Naive B cell (primary cell): ENCODE measurements around the gene GPBAR1. TPM values are rescaled to one million over a fixed set of nuclear protein-coding genes. Genes with fewer than 3 reads are reported as not detected.

Experiments
- ATAC-seq, 2 donors: fragments of 150-1000 bp; cut with Tn5 transposase; 2 replicates each; pipeline ENCODE4 v1.10.0; 2021; ENCODE audit warnings: low read depth in 2 of 2, mild to moderate bottlenecking in 2 of 2, moderate library complexity in 2 of 2
- DNase-seq: peaks from one replicate; pipeline ENCODE4 v3.0.0; 2022
- H3K27ac Mint-ChIP-seq, 6 donors: one replicate each; pipeline ENCODE4 v1.8.0; 2020 to 2022; ENCODE audit warnings: mild to moderate bottlenecking in 6 of 6, mixed read lengths in 6 of 6, moderate library complexity in 5 of 6, inconsistent platforms in 2 of 6
- H3K27me3 Mint-ChIP-seq, 3 donors: one replicate each; pipeline ENCODE4 v1.8.0; 2021 to 2022; ENCODE audit warnings: mixed read lengths in 3 of 3, mild to moderate bottlenecking in 1 of 3
- H3K36me3 Mint-ChIP-seq, 2 donors: one replicate each; pipeline ENCODE4 v1.8.0; 2020 to 2022; ENCODE audit warnings: mixed read lengths in 2 of 2, inconsistent platforms in 1 of 2, mild to moderate bottlenecking in 1 of 2
- H3K4me1 Mint-ChIP-seq, 3 donors: one replicate each; pipeline ENCODE4 v1.8.0; 2020 to 2022; ENCODE audit warnings: mixed read lengths in 3 of 3, inconsistent platforms in 1 of 3, mild to moderate bottlenecking in 1 of 3, moderate library complexity in 1 of 3
- H3K4me3 Mint-ChIP-seq, 8 donors: one replicate each; pipeline ENCODE4 v1.8.0; 2020 to 2022; ENCODE audit warnings: mild to moderate bottlenecking in 8 of 8, mixed read lengths in 8 of 8, moderate library complexity in 8 of 8, inconsistent platforms in 2 of 8
- H3K9me3 Mint-ChIP-seq, 7 donors: one replicate each; pipeline ENCODE4 v1.8.0; 2020 to 2022; ENCODE audit warnings: mixed read lengths in 7 of 7, mild to moderate bottlenecking in 5 of 7, inconsistent platforms in 2 of 7, moderate library complexity in 1 of 7
- polyA plus RNA-seq, 6 donors: library from polyadenylated mRNA; unstranded; fragments of 300-500 nt; fragmentation: Illumina TruSeq; gene quantifications; one replicate each; pipeline ENCODE4 v1.2.3, GENCODE V29; 2021; ENCODE audit warnings: low read depth in 6 of 6

GPBAR1 gene
- polyA plus RNA-seq, 6 donors from 2014 or later = 0.18 to 1.8 (median 0.33) TPM; not detected in 1

DNA sequence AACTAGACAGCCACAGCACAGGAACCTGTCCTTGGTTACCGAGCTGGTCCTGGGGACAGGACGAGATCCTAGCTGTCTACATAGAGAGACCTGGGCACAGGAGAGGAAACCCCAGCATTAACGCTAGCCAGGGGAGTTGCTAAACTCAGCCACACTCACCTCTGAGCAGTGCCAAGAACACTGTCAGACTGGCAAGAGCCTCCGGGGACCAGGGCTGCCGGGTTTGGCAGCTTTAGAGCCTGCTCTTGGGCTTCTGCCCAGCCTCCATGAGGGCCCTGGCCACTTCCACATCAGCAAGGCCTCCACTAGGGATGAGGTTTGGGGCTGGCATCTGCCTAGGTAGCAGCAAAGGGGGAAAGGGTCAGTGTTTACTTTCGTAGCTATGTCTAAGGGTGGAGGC lies 24.8 kb downstream of the GPBAR1 start:
- Mint-ChIP-seq H3K36me3 (peaks cover 0 to 8% of the 10 kb centered on the region in 2 donors), H3K9me3 (no peaks in the 10 kb centered on the region), H3K27me3 (no peaks in the 10 kb centered on the region), H3K4me1 (peaks cover 59 to 83% (median 82%) of the 10 kb centered on the region in 3 donors), H3K27ac (peak overlapping the region; percentile 99 to 100 (median 100)), H3K4me3 (peak overlapping the region; percentile 49 to 98 (median 91))
- no peak for DNase-seq
- no peak for ATAC-seq

GRCh38 chr2:218286570-218287459 lies 26.0 kb downstream of the GPBAR1 start:
- H3K4me1 Mint-ChIP-seq = peaks cover 64 to 89% (median 89%) of the 10 kb centered on the region in 3 donors
- H3K36me3 Mint-ChIP-seq = peaks cover 0 to 2% of the 10 kb centered on the region in 2 donors
- DNase-seq (peak; percentile 83), ATAC-seq (peak; percentile 69 to 73)
- peak overlapping the region; percentile 90 to 98 (median 92) for H3K4me3 Mint-ChIP-seq
- no peaks in the 10 kb centered on the region for H3K9me3 Mint-ChIP-seq
- no peaks in the 10 kb centered on the region for H3K27me3 Mint-ChIP-seq
- peak overlapping the region; percentile 99 to 100 (median 100) for H3K27ac Mint-ChIP-seq

DNA sequence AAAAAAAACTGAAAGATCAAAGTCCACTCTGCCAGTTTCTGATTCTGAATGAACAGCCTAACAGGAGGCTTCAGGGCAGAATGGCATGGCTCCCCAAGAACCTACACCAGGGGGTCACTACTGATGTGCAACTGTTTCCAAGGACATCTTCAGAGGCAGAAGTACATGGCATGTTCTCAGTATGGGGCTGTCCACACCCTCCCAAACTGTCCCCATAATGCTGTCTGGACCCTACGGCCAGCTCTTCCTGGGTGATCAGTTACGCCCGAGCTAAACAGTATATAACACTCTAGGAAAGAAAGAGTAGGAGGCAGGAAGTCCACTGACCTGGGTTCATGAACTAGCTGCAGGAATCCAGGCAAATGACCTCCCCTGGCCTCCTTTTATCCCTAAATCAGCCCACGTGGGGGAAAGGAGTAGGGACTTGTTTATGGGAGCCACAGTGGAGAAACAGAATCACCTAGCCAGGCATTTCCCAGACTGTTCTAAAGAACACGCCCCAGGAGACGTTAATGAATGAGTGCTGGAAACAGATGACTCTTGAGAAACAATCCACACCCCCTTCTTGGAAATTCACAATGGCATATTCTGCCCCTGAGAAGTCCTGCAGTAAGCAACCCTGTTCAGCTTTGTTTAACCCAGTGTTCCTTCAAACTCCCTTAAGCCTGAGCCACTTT lies 29.0 kb downstream of the GPBAR1 start:
- Mint-ChIP-seq H3K36me3 (no peaks in the 10 kb centered on the region), H3K4me3 (peak overlapping the region; percentile 65 to 95 (median 90)), H3K27ac (peak overlapping the region; percentile 95 to 100 (median 99)), H3K27me3 (no peaks in the 10 kb centered on the region), H3K9me3 (no peaks in the 10 kb centered on the region), H3K4me1 (peaks cover 74 to 91% (median 89%) of the 10 kb centered on the region in 3 donors)
- DNase-seq (no peak), ATAC-seq (no peak)

DNA sequence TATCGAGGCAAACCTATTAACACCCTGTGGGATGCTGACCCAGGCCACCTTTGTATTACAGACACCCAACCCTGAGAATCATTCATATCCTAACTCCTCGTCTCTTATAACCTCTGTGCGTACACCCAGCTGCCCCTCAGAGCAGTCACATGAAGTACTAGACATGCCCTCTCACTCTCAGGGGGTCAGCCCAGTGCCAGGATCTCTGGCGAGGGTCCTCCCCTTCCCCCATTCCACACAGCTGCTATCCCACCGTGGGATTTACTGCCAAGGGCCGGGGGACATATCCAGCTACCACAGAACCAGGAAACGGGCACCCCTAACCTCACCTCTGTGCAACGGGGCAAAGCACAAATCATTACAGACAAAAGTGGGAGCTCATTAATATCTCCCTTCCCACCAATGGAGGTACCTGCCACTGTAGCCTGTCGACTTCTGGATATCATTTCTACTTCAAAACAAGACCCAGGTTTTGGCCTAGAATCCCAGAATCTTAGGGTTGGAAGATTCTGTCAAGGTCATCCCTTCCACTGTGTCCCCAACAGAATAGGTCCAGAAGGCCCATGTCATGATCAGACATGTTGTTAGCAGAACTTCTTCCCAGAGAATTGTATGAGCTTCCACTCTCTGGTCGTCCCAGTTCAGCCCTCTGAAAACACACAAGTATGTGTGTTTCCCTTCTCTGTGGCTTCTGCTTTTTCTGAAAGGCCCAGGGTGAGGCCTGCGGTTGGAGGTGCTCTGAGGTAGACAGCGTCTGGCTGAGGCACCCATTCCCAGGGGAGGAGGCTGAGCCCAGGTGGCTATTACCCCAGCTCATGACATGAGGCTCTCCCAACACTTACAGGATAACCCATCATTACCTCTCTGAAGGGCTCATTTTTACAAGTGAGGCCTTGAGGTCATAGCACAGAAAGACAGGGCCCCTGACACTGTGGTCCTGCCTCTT lies 29.8 kb downstream of the GPBAR1 start:
- Mint-ChIP-seq H3K4me3 (peak overlapping the region; percentile 65 to 95 (median 90)), H3K27ac (peak overlapping the region; percentile 95 to 100 (median 99)), H3K4me1 (peaks cover 68 to 88% (median 86%) of the 10 kb centered on the region in 3 donors), H3K36me3 (no peaks in the 10 kb centered on the region), H3K9me3 (no peaks in the 10 kb centered on the region), H3K27me3 (no peaks in the 10 kb centered on the region)
- ATAC-seq (peak; percentile 70 to 71), DNase-seq (peak; percentile 93)

DNA sequence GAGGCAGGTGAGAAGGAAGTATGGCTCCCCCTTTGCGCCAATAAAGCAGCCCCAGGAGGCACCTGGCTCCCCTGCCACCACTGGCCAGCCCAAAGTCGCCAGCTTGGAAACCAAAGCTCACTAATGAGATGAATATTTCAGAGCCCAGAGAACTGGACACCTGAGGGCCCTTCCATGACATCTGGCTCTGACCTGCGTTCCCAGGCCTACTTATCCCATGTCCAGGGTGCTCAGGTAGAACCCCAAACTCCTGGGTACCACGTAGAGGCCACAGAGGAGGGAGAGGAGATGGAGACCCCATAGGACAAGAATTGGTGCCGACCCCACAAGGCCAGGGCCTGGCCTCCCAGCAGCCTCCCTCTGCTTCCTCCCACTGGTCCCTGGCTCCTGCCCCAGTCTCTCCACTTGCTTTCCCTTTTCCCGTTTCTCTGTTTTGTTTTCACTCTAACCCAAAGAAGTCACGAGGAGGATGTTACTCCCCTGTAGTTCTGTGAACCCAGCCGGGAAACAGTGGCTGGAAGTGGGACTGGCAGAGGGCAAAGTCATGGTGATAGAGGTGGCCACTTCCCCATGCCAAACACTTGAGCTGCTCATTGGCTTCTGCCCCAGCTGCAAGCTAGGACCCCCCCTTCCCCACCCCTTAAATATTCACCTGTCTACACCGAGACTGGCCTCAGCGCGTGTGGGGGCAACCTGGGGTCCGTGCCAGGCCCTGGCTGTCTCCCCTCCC lies 30.7 kb downstream of the GPBAR1 start:
- no peak for DNase-seq
- no peaks in the 10 kb centered on the region for H3K9me3 Mint-ChIP-seq
- H3K27me3 Mint-ChIP-seq = no peaks in the 10 kb centered on the region
- no peaks in the 10 kb centered on the region for H3K36me3 Mint-ChIP-seq
- ATAC-seq = no peak
- peaks cover 59 to 79% (median 77%) of the 10 kb centered on the region in 3 donors for H3K4me1 Mint-ChIP-seq
- peak overlapping the region; percentile 65 to 95 (median 90) for H3K4me3 Mint-ChIP-seq
- peak overlapping the region; percentile 95 to 100 (median 99) for H3K27ac Mint-ChIP-seq

DNA sequence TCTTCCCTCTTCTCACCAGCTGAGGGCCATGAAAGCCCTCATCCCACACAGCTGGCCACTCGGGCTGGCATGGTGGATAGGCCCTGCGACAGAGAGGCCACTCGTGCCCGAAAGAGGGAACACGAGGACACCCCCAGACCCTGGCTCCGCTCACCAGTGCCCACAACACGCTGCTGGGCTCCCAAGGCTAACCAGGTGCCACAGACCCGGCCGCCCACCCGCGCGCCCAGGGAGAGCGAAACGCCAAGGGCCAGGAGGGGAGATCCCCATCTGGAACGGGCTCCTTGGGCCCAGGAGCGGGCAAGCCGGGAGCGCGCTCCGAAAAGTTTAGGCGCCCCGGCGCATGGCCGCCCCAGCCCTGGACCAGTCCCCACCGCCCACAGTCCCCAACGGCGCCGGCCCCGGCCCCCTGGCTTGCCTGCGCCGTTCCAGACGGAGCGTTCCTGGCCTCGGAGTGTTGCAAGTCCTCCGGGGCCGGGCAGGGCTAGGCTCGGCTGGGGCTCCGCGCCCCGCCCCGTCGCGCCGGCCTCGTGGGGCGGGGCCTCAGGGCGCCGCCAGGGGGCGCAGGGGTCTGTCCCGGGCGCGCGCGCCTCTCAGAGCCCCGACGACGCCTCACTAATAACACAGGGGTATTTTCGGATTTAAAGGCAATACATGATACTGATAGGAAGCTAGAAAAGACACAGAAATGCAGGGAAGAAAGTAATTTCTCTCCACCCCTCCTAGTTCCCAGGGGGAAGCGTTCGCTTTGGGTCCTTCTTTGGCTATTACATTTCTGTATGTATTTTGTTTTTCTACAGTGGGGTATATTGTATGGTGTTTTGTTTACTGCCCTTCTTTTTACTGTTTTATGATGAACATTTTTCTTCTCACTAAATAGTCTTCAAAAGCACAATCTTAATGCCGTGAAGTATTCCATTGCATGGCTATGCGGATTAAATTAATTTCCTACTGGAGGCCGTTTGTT lies 31.5 kb downstream of the GPBAR1 start, which contains the start of gene TMBIM1:
TSS of gene TMBIM1 (minus strand) at position 456 of the 967 bp plus-strand sequence. CDS start 10,362 bp downstream, outside the sequence.
- Mint-ChIP-seq H3K27me3 (no peaks in the 10 kb centered on the region), H3K9me3 (no peaks in the 10 kb centered on the region), H3K4me3 (peak within 1 kb of the TSS; percentile 65 to 95 (median 90)), H3K4me1 (peaks cover 50 to 71% (median 69%) of the 10 kb centered on the region in 3 donors), H3K36me3 (no peaks in the 10 kb centered on the region), H3K27ac (peak within 1 kb of the TSS; percentile 95 to 100 (median 99))
- peak; percentile 85 for DNase-seq
- peak; percentile 69 to 74 for ATAC-seq

DNA sequence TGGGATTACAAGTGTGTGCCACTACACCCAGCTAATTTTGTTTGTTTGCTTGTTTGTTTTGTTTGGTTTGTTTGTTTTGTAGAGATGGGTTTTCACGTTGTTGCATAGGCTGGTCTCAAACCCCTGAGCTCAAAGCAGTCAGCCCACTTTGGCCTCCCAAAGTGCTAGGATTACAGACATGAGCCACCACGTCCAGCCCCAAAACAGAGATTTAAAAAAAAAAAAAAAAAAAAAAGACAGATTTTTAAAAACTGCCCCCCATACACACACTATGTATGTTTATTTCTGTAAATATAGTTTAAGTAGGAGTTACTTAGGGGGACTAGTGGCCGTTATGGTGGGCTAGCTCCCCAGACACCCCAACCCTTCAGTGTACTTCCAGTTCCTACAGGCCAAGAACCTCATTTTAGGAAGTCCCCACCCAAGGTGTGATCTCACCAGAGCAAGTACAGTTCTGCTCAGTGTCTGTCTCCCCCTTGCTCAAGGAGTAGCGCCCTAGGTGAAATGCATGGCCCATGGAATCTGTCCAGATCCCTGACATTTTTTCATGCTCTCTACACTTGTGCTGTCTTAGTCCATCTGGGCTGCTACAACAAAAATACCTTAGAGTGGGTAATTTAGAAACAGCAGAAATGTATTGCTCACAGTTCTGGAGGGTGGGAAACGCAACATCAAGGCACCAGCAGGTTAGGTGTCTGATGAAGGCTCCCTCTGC lies 33.1 kb downstream of the GPBAR1 start:
- ATAC-seq (no peak), DNase-seq (no peak)
- H3K9me3 Mint-ChIP-seq = no peaks in the 10 kb centered on the region
- H3K27me3 Mint-ChIP-seq = no peaks in the 10 kb centered on the region
- H3K27ac Mint-ChIP-seq = peak overlapping the region in 5 of 6 donors; percentile 53 to 100 (median 69)
- H3K36me3 Mint-ChIP-seq = no peaks in the 10 kb centered on the region
- peaks cover 41 to 58% (median 54%) of the 10 kb centered on the region in 3 donors for H3K4me1 Mint-ChIP-seq
- peak overlapping the region; percentile 12 to 86 (median 54) for H3K4me3 Mint-ChIP-seq

GRCh38 chr2:218294430-218295022 lies 33.7 kb downstream of the GPBAR1 start:
- peak overlapping the region; percentile 53 to 100 (median 81) for H3K27ac Mint-ChIP-seq
- no peak for DNase-seq
- no peaks in the 10 kb centered on the region for H3K27me3 Mint-ChIP-seq
- H3K4me3 Mint-ChIP-seq = peak overlapping the region in 4 of 8 donors; percentile 20 to 55 (median 46)
- H3K9me3 Mint-ChIP-seq = no peaks in the 10 kb centered on the region
- H3K36me3 Mint-ChIP-seq = no peaks in the 10 kb centered on the region
- H3K4me1 Mint-ChIP-seq = peaks cover 38 to 53% (median 47%) of the 10 kb centered on the region in 3 donors
- ATAC-seq = no peak

- no peak for ATAC-seq
- Mint-ChIP-seq H3K4me3 (no peak overlapping the region), H3K36me3 (no peaks in the 10 kb centered on the region), H3K27me3 (no peaks in the 10 kb centered on the region), H3K4me1 (peaks cover 36 to 48% (median 42%) of the 10 kb centered on the region in 3 donors), H3K9me3 (no peaks in the 10 kb centered on the region), H3K27ac (peak overlapping the region in 5 of 6 donors; percentile 36 to 87 (median 53))
- DNase-seq = no peak
Observed at GRCh38 chr2:218295029-218295428, 34.2 kb downstream of the GPBAR1 start.

- H3K9me3 Mint-ChIP-seq = no peaks in the 10 kb centered on the region
- no peaks in the 10 kb centered on the region for H3K27me3 Mint-ChIP-seq
- H3K4me3 Mint-ChIP-seq = no peak overlapping the region
- H3K4me1 Mint-ChIP-seq = peaks cover 29 to 38% (median 32%) of the 10 kb centered on the region in 3 donors
- H3K36me3 Mint-ChIP-seq = no peaks in the 10 kb centered on the region
- DNase-seq = no peak
- no peak for ATAC-seq
- H3K27ac Mint-ChIP-seq = peak overlapping the region in 1 of 6 donors; percentile 20
Observed at GRCh38 chr2:218296200-218296599, 35.4 kb downstream of the GPBAR1 start.
